Measurements from ENCODE around the gene MT1G.

GRCh38 chr16:56658327-56658875, 9.5 kb downstream of the MT1G start:
- TF ChIP-seq CTCF (IDR thresholded peaks at IDR 0.05; ENCODE audit: poor library complexity, severe bottlenecking): no peak
- TF ChIP-seq EP300 (conservative IDR thresholded peaks at IDR 0.05; ENCODE audit: poor library complexity, severe bottlenecking): no peak
